HFF-Myc (cell line): Measurements from ENCODE around the gene PRKAG1.

Experiments used
- DNase-seq: peaks from one replicate; pipeline ENCODE4 v3.0.0-alpha.2; 2011; ENCODE audit warnings: low read depth; ENCODE audit errors: extremely low read depth
- H3K4me3 ChIP-seq: replicated peaks from 2 replicates; pipeline ENCODE4 v1.5.1; 2011; ENCODE audit warnings: low read depth, mild to moderate bottlenecking, control low read depth, low read length
- TF ChIP-seq, protein P1 (sequence below): IDR thresholded peaks from 2 replicates; pipeline ENCODE4 v1.5.1; 2012; ENCODE audit warnings: mild to moderate bottlenecking, low read depth, low read length, control low read depth; ENCODE audit errors: missing control alignments

The PRKAG1 gene

DNA sequence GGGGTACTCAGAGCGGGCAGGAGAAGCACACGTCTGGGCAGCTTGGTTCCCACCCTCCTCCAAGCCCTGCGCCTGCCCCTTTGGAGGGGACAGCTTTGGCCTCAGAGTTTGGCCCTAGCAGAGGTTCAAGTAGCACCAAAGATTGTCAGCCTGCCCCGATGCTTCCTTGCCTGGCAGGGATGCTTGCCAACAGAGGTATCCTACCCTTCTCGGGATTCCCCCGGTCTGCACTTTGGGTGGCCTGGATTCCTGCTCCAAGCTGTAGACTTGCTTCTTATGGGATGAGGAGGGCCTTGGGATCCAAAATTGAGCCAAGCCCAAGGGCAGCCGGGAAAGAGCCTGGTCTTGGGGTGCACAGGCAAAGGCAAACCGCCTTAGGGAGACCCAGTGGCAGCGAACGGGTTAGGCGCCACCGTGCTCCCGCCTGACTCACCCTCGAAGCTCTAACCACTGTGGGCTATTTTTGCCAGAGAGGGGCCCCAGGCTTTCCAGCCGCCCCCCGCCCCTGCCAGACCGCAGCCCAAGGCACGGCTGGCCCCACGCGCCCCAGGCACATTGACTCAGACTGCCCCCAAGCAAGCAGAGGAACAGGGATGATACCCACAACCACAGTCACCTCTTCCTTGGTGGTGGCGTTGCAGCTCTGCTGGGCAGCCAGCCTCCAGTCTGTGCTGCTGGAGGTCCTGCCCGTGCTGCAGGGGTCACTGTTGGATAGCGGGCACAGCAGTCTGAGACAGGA is 46.2 kb downstream of the PRKAG1 start:
- no peak overlapping the region for H3K4me3 ChIP-seq
- TF ChIP-seq, protein P1, sequence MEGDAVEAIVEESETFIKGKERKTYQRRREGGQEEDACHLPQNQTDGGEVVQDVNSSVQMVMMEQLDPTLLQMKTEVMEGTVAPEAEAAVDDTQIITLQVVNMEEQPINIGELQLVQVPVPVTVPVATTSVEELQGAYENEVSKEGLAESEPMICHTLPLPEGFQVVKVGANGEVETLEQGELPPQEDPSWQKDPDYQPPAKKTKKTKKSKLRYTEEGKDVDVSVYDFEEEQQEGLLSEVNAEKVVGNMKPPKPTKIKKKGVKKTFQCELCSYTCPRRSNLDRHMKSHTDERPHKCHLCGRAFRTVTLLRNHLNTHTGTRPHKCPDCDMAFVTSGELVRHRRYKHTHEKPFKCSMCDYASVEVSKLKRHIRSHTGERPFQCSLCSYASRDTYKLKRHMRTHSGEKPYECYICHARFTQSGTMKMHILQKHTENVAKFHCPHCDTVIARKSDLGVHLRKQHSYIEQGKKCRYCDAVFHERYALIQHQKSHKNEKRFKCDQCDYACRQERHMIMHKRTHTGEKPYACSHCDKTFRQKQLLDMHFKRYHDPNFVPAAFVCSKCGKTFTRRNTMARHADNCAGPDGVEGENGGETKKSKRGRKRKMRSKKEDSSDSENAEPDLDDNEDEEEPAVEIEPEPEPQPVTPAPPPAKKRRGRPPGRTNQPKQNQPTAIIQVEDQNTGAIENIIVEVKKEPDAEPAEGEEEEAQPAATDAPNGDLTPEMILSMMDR = no peak
- no peak for DNase-seq

GRCh38 chr12:48970702-48971334 is 47.8 kb downstream of the PRKAG1 start:
- H3K4me3 ChIP-seq = peak overlapping the region; percentile 35
- DNase-seq = no peak

DNA sequence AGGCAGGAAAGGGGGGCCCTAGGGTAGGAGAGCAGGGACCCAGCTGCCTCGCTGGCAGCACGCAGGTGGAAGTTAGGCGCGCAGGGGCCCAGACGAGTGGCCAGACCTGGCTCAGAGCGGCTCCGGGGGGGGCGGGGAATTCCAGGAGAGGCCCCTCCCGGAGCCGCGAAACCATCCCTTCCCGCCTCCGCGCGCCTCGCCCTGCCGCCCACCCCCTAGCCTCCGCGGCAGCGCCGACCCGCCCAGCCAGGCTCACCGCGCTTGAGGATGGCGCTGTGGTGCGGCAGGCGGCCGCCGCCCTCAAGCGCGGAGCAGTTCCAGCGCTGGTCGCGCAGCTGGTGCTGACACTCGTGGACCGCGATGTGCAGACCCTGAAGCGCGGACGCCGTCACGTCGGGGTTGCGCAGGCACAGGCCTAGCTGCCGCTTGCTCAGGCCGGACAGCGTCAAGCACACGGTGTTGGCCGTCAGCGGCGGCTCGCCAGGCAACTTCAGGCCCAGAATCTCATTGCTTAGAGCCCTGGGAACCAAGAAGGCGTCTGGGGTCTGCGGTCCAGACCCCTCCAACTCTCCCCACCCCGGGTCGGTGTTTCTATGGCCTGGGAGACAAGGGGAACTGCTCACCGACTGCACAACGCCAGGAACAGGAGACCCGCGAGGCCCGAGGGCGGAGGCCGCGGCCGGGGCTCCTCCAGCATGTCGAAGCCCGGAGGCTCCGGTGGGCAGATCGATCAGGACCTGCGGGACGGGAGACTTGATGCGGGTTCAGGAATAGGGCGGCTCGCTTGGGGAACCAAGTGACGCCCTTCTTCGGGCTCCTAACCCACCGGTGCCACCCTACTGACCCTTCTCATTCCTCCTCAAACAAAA is 48.5 kb downstream of the PRKAG1 start:
- H3K4me3 ChIP-seq = 0 out of 2 replicates have a peak overlapping the region, but pooled peaks have one; percentile 35
- TF ChIP-seq, protein P1 = no peak
- DNase-seq = no peak

More at GRCh38 chr12:48970702-48971334, 47.8 kb downstream of the PRKAG1 start:
- TF ChIP-seq, protein P1 = no peak

DNA sequence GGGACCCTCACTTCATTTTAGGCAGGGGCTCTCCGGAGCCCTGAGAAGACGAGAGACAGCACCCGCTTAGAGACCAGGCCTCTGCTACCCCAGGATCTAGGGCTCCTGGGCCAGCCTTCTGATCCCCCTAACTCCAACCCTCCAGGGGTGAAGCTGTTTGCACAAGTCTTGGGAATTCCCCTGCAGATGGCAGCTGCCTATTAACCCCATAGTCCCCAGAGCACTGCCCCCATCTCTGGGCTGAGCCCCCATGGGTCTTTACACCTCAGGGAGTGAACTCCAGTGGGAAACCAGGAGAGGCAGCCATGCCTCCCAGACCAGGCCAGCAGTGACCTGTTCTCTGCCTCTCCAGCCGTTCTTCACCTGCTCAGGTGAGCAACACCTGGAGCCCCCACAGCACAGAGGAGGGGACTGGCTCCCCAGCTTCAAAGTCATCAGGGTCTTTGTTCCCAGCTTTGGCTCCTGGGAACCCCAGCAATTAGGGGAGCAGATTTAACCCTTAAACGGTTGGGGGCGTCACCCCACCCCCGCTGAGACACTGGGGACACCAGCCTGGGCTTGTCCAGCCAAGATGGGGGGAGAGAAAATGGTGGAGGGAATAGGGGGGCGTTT is 49.3 kb downstream of the PRKAG1 start:
- TF ChIP-seq, protein P1 = no peak
- no peak overlapping the region for H3K4me3 ChIP-seq
- no peak for DNase-seq

DNA sequence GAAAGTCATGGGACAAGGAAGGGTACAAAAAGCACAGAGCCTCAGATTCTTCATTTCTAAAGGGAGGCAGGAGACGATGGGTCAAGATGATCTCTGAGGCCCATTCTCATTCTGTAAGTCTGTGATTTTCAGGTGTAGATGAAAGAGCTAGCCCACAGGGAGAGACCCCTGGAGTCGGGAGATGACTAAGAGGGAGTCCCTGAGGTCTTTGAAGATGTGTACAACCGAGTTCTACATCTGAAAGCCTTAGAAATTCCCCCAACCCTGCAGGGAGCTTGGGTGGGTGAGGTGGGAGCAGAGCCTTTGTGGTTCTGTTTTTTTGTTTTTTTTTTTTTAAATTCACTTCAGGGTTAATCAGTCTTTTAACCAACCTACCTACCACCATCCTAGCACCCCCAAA is 50.1 kb downstream of the PRKAG1 start:
- DNase-seq = no peak

GRCh38 chr12:48967991-48968390 is 50.6 kb downstream of the PRKAG1 start:
- no peak for DNase-seq
- H3K4me3 ChIP-seq = no peak overlapping the region
- TF ChIP-seq, protein P1 = no peak

More for the DNA sequence above, 50.1 kb downstream of the PRKAG1 start:
- no peak overlapping the region for H3K4me3 ChIP-seq
- TF ChIP-seq, protein P1 = no peak
